ENCODE results near the gene DMPK.

GRCh38 chr19:45768984-45769782 lies 13.1 kb downstream of the DMPK start, which contains the start of gene SIX5:
- TF ChIP-seq CTCF (IDR thresholded peaks at IDR 0.05; ENCODE audit: insufficient read depth, low read length) (no peak), REST (IDR thresholded peaks at IDR 0.05; ENCODE audit: insufficient replicate concordance, low read depth) (no peak), POLR2AphosphoS5 (IDR thresholded peaks at IDR 0.05; ENCODE audit: low read depth) (no peak), GABPA (IDR thresholded peaks at IDR 0.05; ENCODE audit: low read depth) (no peak)
